ENCODE measurements around the gene MINDY1. TPM values are rescaled to one million over a fixed set of nuclear protein-coding genes. Genes with fewer than 3 reads are reported as not detected.

Gene MINDY1
- total and polyA plus RNA-seq, 2 donors (not counting 1 experiment from before 2014, with no cell fraction given), result 7.6 to 16.1 TPM

- WGBS (ENCODE audit: insufficient coverage), result 94% methylated on average over 5 of the region's 14 CpGs
- Mint-ChIP-seq H3K27ac (no peak overlapping the region), H3K27me3 (no peaks in the 10 kb centered on the region)
These were observed 6.2 kb upstream of the MINDY1 start for GRCh38 chr1:151012684-151013471.

More at GRCh38 chr1:151012684-151013471, 6.2 kb upstream of the MINDY1 start:
- DNase-seq, result no peak
- Histone ChIP-seq H3K4me3 (ENCODE audit: control extremely low read depth in 1 of 5, extremely low read depth in 1 of 5, insufficient read depth in 1 of 5, low read depth in 2 of 5, low read length in 4 of 5) (no peak overlapping the region), H3K4me1 (ENCODE audit: control insufficient read depth in 2 of 2, insufficient read depth in 2 of 2, low read length in 2 of 2) (peaks cover 14 to 15% of the 10 kb centered on the region in 2 donors), H3K4me2 (replicated peaks; ENCODE audit: low read depth, low read length, poor library complexity, severe bottlenecking) (no peak overlapping the region), H3K9ac (ENCODE audit: low read length) (no peak overlapping the region), H3K36me3 (replicated peaks in 1 of 2; ENCODE audit: control extremely low read depth in 1 of 2, control insufficient read depth in 1 of 2, extremely low read depth in 1 of 2, insufficient read depth in 2 of 2, low read length in 1 of 2) (peaks cover 3 to 12% of the 10 kb centered on the region in 2 experiments), H3K27me3 (replicated peaks in 1 of 4; ENCODE audit: control extremely low read depth in 1 of 4, control insufficient read depth in 3 of 4, insufficient read depth in 4 of 4, low read length in 3 of 4) (no peaks in the 10 kb centered on the region), H3K79me2 (ENCODE audit: control insufficient read depth, insufficient read depth, low read length) (peaks cover 69% of the 10 kb centered on the region), H3K9me3 (ENCODE audit: control extremely low read depth in 1 of 3, control insufficient read depth in 2 of 3, insufficient read depth in 1 of 3, low read length in 2 of 3) (no peaks in the 10 kb centered on the region), H2AFZ (ENCODE audit: insufficient read depth, low read depth, low read length, poor library complexity, severe bottlenecking) (no peak overlapping the region), H3K27ac (ENCODE audit: low read length in 2 of 2) (no peak overlapping the region), H4K20me1 (ENCODE audit: control insufficient read depth, insufficient read depth, low read length, poor library complexity, severe bottlenecking) (no peaks in the 10 kb centered on the region)
- intact Hi-C loops (cut with micrococcal nuclease), result no loop called here
- peaks cover 33% of the 10 kb centered on the region for H3K4me1 Mint-ChIP-seq
- no peak overlapping the region for H3K4me3 Mint-ChIP-seq
- CTCF ChIA-PET, result interaction anchor here (1.2 kb wide), 1 partner anchor 12 kb away, joined by 3 read pairs; no protein-coding TSS in a partner anchor
- no peak for ATAC-seq (ENCODE audit: low read depth)
- TF ChIP-seq EZH2 (IDR thresholded peaks at IDR 0.05; ENCODE audit: borderline replicate concordance, insufficient read depth, low read depth, low read length, poor library complexity, severe bottlenecking), result no peak
- TF ChIP-seq CTCF (IDR thresholded peaks at IDR 0.05), result no peak
- POLR2A ChIA-PET, result no interaction called here
- H3K9me3 Mint-ChIP-seq (ENCODE audit: insufficient read depth), result no peaks in the 10 kb centered on the region

All from B cell (primary cell).